Endothelial cell of umbilical vein (primary cell): Measurements from ENCODE around the gene CAMK2B.

Experiments
- EZH2 ChIP-seq: IDR thresholded peaks from 2 replicates; pipeline ENCODE4 v1.6.1; 2012; ENCODE audit warnings: borderline replicate concordance, low read depth, mild to moderate bottlenecking, moderate library complexity, low read length, inconsistent platforms; ENCODE audit not compliant: severe bottlenecking
- POLR2A ChIP-seq: IDR thresholded peaks from 2 replicates; pipeline ENCODE4 v1.6.1; 2012; ENCODE audit warnings: low read depth, mild to moderate bottlenecking, control low read depth, low read length
- POLR2AphosphoS5 ChIP-seq: IDR thresholded peaks from 2 replicates; pipeline ENCODE4 v1.6.1; 2012; ENCODE audit warnings: low read depth, mild to moderate bottlenecking, control low read depth, low read length, moderate library complexity; ENCODE audit not compliant: insufficient read depth
- TF ChIP-seq, protein P1 (sequence below), 2 donors: IDR thresholded peaks; 1 replicate in 1 of 2; 2 replicates in 1 of 2; pipeline ENCODE4 v1.5.1; 2011; ENCODE audit warnings: low read length in 2 of 2, mild to moderate bottlenecking in 2 of 2, moderate library complexity in 2 of 2, control low read depth in 1 of 2, inconsistent platforms in 1 of 2, low read depth in 1 of 2; ENCODE audit not compliant: insufficient read depth in 1 of 2; ENCODE audit errors: extremely low read depth in 1 of 2
- TF ChIP-seq, protein P2 (sequence below): IDR thresholded peaks from 2 replicates; pipeline ENCODE4 v1.6.1; 2011; ENCODE audit not compliant: insufficient read depth, insufficient read length

DNA sequence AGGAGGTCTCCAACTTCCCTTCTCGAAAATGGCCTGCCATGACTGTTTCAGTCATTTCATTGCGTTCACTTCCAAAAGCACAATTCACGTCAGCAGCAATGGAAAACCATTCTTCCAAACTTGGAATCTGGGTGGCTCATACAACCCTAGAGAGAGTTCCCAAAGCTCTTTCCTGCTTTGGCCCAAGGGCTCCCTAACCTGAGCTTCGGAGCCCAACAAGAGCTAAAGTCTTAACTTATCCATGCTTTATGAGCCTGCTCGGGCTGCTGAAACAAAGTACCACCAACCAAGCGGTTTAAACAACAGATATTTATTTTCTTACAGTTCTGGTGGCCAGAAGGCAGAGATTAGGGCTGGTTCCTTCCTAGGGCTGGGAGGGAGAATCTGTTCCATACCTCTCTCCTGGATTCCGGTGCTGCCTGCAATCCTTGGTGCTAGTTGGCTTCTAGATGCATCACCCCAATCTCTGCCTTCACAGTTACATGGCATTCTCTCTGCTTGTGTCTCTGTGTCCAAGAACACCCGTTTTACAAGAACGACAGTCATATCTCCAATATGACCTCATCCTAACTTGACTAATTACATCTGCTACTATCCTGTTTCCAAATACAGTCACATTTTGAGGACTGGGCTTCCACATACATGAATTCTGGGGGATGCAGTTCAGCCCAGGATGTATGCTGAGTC, 33.5 kb downstream of the CAMK2B start:
- TF ChIP-seq, protein P1, sequence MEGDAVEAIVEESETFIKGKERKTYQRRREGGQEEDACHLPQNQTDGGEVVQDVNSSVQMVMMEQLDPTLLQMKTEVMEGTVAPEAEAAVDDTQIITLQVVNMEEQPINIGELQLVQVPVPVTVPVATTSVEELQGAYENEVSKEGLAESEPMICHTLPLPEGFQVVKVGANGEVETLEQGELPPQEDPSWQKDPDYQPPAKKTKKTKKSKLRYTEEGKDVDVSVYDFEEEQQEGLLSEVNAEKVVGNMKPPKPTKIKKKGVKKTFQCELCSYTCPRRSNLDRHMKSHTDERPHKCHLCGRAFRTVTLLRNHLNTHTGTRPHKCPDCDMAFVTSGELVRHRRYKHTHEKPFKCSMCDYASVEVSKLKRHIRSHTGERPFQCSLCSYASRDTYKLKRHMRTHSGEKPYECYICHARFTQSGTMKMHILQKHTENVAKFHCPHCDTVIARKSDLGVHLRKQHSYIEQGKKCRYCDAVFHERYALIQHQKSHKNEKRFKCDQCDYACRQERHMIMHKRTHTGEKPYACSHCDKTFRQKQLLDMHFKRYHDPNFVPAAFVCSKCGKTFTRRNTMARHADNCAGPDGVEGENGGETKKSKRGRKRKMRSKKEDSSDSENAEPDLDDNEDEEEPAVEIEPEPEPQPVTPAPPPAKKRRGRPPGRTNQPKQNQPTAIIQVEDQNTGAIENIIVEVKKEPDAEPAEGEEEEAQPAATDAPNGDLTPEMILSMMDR (IDR thresholded peaks at IDR 0.05; ENCODE audit: extremely low read depth in 1 of 2, insufficient read depth in 1 of 2, low read depth in 1 of 2, low read length in 2 of 2), result no peak
- TF ChIP-seq POLR2A (no peak), EZH2 (no peak), POLR2AphosphoS5 (no peak)
- TF ChIP-seq, protein P2, sequence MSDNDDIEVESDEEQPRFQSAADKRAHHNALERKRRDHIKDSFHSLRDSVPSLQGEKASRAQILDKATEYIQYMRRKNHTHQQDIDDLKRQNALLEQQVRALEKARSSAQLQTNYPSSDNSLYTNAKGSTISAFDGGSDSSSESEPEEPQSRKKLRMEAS, result no peak
